ENCODE measurements around the gene FGF14. TPM values are rescaled to one million over a fixed set of nuclear protein-coding genes. Genes with fewer than 3 reads are reported as not detected.

Gene FGF14
- total RNA-seq, 1 experiment from 2014 or later = 0.22 TPM

DNA sequence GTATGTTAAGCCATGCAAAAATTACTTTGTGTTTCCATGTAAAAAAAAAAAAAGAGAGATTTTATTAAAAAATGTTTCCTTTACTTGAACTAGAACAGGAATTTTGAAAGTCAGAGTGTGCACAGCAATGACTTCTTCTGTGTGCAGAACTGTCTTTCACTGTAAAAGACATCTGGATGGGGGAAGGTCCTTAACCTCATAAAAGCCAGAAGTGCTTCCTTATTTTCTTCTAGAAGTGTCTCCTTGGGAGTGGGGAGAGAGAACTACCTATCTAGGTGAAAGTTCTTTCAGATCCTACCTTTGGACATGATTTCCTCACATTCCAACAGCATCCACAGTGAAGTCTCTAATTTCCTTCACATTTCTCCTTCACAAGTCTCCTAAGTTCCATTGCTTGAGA lies 360.3 kb downstream of the FGF14 start:
- no peak overlapping the region for H3K23ac ChIP-seq (ENCODE audit: insufficient read length, low read depth, low read length)
- H2AK5ac ChIP-seq (ENCODE audit: insufficient read length, low read length) = no peak overlapping the region
- no peaks in the 10 kb centered on the region for H3K23me2 ChIP-seq (ENCODE audit: insufficient read length, low read depth, low read length, poor library complexity, severe bottlenecking)
- DNase-seq = no peak
- no peaks in the 10 kb centered on the region for H3K79me1 ChIP-seq (ENCODE audit: insufficient read depth, low read depth, low read length, poor library complexity, severe bottlenecking)
- H4K5ac ChIP-seq (ENCODE audit: insufficient read length, low read depth, low read length) = no peak overlapping the region
- H3K9ac ChIP-seq (ENCODE audit: extremely low read depth, insufficient read length, low read length) = no peak overlapping the region
- TF ChIP-seq, protein P1, sequence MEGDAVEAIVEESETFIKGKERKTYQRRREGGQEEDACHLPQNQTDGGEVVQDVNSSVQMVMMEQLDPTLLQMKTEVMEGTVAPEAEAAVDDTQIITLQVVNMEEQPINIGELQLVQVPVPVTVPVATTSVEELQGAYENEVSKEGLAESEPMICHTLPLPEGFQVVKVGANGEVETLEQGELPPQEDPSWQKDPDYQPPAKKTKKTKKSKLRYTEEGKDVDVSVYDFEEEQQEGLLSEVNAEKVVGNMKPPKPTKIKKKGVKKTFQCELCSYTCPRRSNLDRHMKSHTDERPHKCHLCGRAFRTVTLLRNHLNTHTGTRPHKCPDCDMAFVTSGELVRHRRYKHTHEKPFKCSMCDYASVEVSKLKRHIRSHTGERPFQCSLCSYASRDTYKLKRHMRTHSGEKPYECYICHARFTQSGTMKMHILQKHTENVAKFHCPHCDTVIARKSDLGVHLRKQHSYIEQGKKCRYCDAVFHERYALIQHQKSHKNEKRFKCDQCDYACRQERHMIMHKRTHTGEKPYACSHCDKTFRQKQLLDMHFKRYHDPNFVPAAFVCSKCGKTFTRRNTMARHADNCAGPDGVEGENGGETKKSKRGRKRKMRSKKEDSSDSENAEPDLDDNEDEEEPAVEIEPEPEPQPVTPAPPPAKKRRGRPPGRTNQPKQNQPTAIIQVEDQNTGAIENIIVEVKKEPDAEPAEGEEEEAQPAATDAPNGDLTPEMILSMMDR (conservative IDR thresholded peaks at IDR 0.05) = no peak
- Mint-ChIP-seq H3K36me3 (ENCODE audit: insufficient read depth in 1 of 3, low read depth in 3 of 3) (no peaks in the 10 kb centered on the region), H3K27ac (no peak overlapping the region), H3K4me3 (no peak overlapping the region), H3K27me3 (ENCODE audit: low read depth) (no peaks in the 10 kb centered on the region), H3K9me3 (no peaks in the 10 kb centered on the region), H3K4me1 (peaks cover 0 to 2% of the 10 kb centered on the region in 2 experiments; a peak in 1 of 4 replicates)
- no peaks in the 10 kb centered on the region for H3K4me1 ChIP-seq (ENCODE audit: insufficient read depth, low read length)
- H3K27me3 ChIP-seq (ENCODE audit: insufficient read depth, low read length) = no peaks in the 10 kb centered on the region
- no peaks in the 10 kb centered on the region for H3K9me3 ChIP-seq (ENCODE audit: control insufficient read depth, low read depth, low read length)
- no peaks in the 10 kb centered on the region for H3K79me2 ChIP-seq (ENCODE audit: insufficient read depth, low read length)
- no peak overlapping the region for H3K14ac ChIP-seq (ENCODE audit: insufficient read depth, low read length)
- no peak overlapping the region for H3K56ac ChIP-seq (ENCODE audit: insufficient read length, low read depth, low read length)
- H3K27ac ChIP-seq (ENCODE audit: insufficient read length, low read depth, low read length) = no peak overlapping the region
- H2BK15ac ChIP-seq (ENCODE audit: low read depth, low read length) = no peak overlapping the region
- H4K8ac ChIP-seq (replicated peaks; ENCODE audit: insufficient read length, low read depth, low read length) = no peak overlapping the region
- H3K4me2 ChIP-seq (ENCODE audit: insufficient read depth, insufficient read length, low read length) = no peak overlapping the region
- H2AFZ ChIP-seq (ENCODE audit: low read length) = no peak overlapping the region
- no peak overlapping the region for H2BK12ac ChIP-seq (ENCODE audit: insufficient read length, low read depth, low read length)
- no peak overlapping the region for H3K18ac ChIP-seq (ENCODE audit: insufficient read length, low read depth, low read length)
- no peak overlapping the region for H2BK20ac ChIP-seq (ENCODE audit: low read depth, low read length, poor library complexity, severe bottlenecking)
- H2BK5ac ChIP-seq (ENCODE audit: insufficient read length, low read length) = no peak overlapping the region
- no peak overlapping the region for H3K4ac ChIP-seq (ENCODE audit: low read depth, low read length)
- H2BK120ac ChIP-seq (ENCODE audit: low read depth, low read length, poor library complexity, severe bottlenecking) = no peak overlapping the region
- H3T11ph ChIP-seq (ENCODE audit: low read length) = no peak overlapping the region
- peaks cover 2% of the 10 kb centered on the region for H4K20me1 ChIP-seq (ENCODE audit: control insufficient read depth, insufficient read depth, insufficient read length)
- H4K91ac ChIP-seq (ENCODE audit: insufficient read length, low read depth, low read length) = no peak overlapping the region

Measured in H9 (cell line).